GM18907 (cell line): ENCODE data around the gene SIL1.
"Not testable (repeated sequence)": the region's sequence is repeated elsewhere in the genome, so short reads cannot be mapped to it uniquely, and the experiment has no call there.

Experiments
- ATAC-seq: cut with Tn5 transposase; IDR thresholded peaks from one replicate; pipeline ENCODE4 v1.9.1; 2021; ENCODE audit warnings: mild to moderate bottlenecking, moderate library complexity; ENCODE audit not compliant: unreplicated experiment

Gene SIL1

GRCh38 chr5:138930371-138931097 is 267.6 kb downstream of the SIL1 start:
- no peak for ATAC-seq

- no peak for ATAC-seq
Observed at GRCh38 chr5:138929571-138929955, 268.6 kb downstream of the SIL1 start.

- ATAC-seq = no peak
Observed at GRCh38 chr5:138927979-138928378, 270.2 kb downstream of the SIL1 start.

GRCh38 chr5:138927544-138927943 is 270.6 kb downstream of the SIL1 start:
- ATAC-seq = no peak

GRCh38 chr5:138926688-138927448 is 271.3 kb downstream of the SIL1 start:
- no peak for ATAC-seq

- ATAC-seq = no peak
Observed at GRCh38 chr5:138926257-138926656, 271.9 kb downstream of the SIL1 start.

- no peak for ATAC-seq
Observed at GRCh38 chr5:138925090-138925635, 273.0 kb downstream of the SIL1 start.

- ATAC-seq = no peak
Observed at GRCh38 chr5:138922494-138922893, 275.7 kb downstream of the SIL1 start.

GRCh38 chr5:138921362-138921761 is 276.8 kb downstream of the SIL1 start:
- not testable (repeated sequence) for ATAC-seq

- no peak for ATAC-seq
Observed at GRCh38 chr5:138920181-138920580, 278.0 kb downstream of the SIL1 start.

GRCh38 chr5:138918686-138919085 is 279.5 kb downstream of the SIL1 start:
- ATAC-seq = no peak

- no peak for ATAC-seq
Observed at GRCh38 chr5:138914338-138914737, 283.8 kb downstream of the SIL1 start.

- no peak for ATAC-seq
Observed at GRCh38 chr5:138913773-138914172, 284.4 kb downstream of the SIL1 start.

GRCh38 chr5:138912093-138912492 is 286.1 kb downstream of the SIL1 start:
- ATAC-seq = no peak

GRCh38 chr5:138911441-138911840 is 286.7 kb downstream of the SIL1 start:
- no peak for ATAC-seq

- ATAC-seq = no peak
Observed at GRCh38 chr5:138910546-138911185, 287.5 kb downstream of the SIL1 start.

GRCh38 chr5:138909734-138910133 is 288.4 kb downstream of the SIL1 start:
- ATAC-seq = no peak

- no peak for ATAC-seq
Observed at GRCh38 chr5:138905541-138905940, 292.6 kb downstream of the SIL1 start.

GRCh38 chr5:138903130-138903775 is 294.9 kb downstream of the SIL1 start:
- ATAC-seq = no peak

GRCh38 chr5:138901716-138902115 is 296.5 kb downstream of the SIL1 start:
- no peak for ATAC-seq
